SU-DHL-6 (cell line): Measurements from ENCODE around the gene MEIS1.

Source experiments
- H2AFZ ChIP-seq: fragments of 200-600 bp; sonication (generic); 2 replicates; pipeline ENCODE4 v1.6.1; 2014; ENCODE audit warnings: low read depth, mild to moderate bottlenecking, moderate library complexity, mixed read lengths, antibody characterized with exemption, low read length; ENCODE audit not compliant: severe bottlenecking
- H3F3A ChIP-seq: fragments of 200-600 bp; shearing (Covaris generic); 2 replicates; pipeline ENCODE4 v1.6.0; 2016; ENCODE audit warnings: antibody characterized with exemption, mild to moderate bottlenecking; ENCODE audit not compliant: insufficient read depth
- H3K27ac ChIP-seq: fragments of 200-600 bp; sonication (generic); 2 replicates; pipeline ENCODE4 v1.5.1; 2016; ENCODE audit warnings: low read depth, mild to moderate bottlenecking, low read length, moderate library complexity, mixed read lengths
- H3K27me3 ChIP-seq: fragments of 200-600 bp; sonication (generic), shearing (Covaris generic); 2 replicates; pipeline ENCODE4 v1.6.0; 2014; ENCODE audit warnings: mild to moderate bottlenecking, low read length
- H3K36me3 ChIP-seq: fragments of 200-600 bp; sonication (generic); 2 replicates; pipeline ENCODE4 v1.6.1; 2014; ENCODE audit warnings: mild to moderate bottlenecking, low read length, mixed read lengths
- H3K4me2 ChIP-seq: fragments of 300-600, 200-600 bp; shearing (Covaris generic), sonication (generic); 2 replicates; pipeline ENCODE4 v1.6.0; 2014; ENCODE audit warnings: low read length, low read depth, mild to moderate bottlenecking; ENCODE audit not compliant: poor library complexity, severe bottlenecking
- H3K4me3 ChIP-seq: fragments of 200-600 bp; sonication (generic); 2 replicates; pipeline ENCODE4 v1.5.1; 2014; ENCODE audit warnings: antibody characterized with exemption, low read length, mild to moderate bottlenecking, mixed read lengths; ENCODE audit not compliant: insufficient read depth, poor library complexity, severe bottlenecking
- H3K79me2 ChIP-seq: fragments of 200-600 bp; sonication (generic); 2 replicates; pipeline ENCODE4 v1.6.1; 2014; ENCODE audit warnings: mild to moderate bottlenecking, low read length, moderate library complexity; ENCODE audit not compliant: insufficient read depth
- H3K9ac ChIP-seq: fragments of 200-600 bp; sonication (generic); 2 replicates; pipeline ENCODE4 v1.7.0; 2014; ENCODE audit warnings: mild to moderate bottlenecking, low read length
- H3K9me2 ChIP-seq: fragments of 200-600 bp; sonication (generic); replicated peaks from 2 replicates; pipeline ENCODE4 v1.6.1; 2014; ENCODE audit warnings: low read length; ENCODE audit not compliant: insufficient read depth
- H3K9me3 ChIP-seq: fragments of 200-600 bp; sonication (generic); 2 replicates; pipeline ENCODE4 v1.6.1; 2014; ENCODE audit warnings: low read length, mixed read lengths; ENCODE audit not compliant: insufficient read depth
- H4K20me1 ChIP-seq: fragments of 200-600 bp; sonication (generic); 2 replicates; pipeline ENCODE4 v1.6.1; 2014; ENCODE audit warnings: low read depth, mild to moderate bottlenecking, antibody characterized with exemption, low read length, moderate library complexity, mixed read lengths
- EZH2phosphoT487 ChIP-seq: fragments of 200-600 bp; sonication (generic), shearing (Covaris generic); conservative IDR thresholded peaks from 2 replicates; pipeline ENCODE4 v1.6.1; 2018; ENCODE audit warnings: mild to moderate bottlenecking, antibody characterized with exemption, low read length, moderate library complexity, mixed read lengths
- TF ChIP-seq, protein P1 (sequence below): fragments of 200-600 bp; sonication (generic); IDR thresholded peaks from one replicate; pipeline ENCODE4 v1.5.1; 2017; ENCODE audit warnings: antibody characterized with exemption, mild to moderate bottlenecking, low read length, moderate library complexity; ENCODE audit not compliant: insufficient read depth, poor library complexity, severe bottlenecking

The MEIS1 gene

DNA sequence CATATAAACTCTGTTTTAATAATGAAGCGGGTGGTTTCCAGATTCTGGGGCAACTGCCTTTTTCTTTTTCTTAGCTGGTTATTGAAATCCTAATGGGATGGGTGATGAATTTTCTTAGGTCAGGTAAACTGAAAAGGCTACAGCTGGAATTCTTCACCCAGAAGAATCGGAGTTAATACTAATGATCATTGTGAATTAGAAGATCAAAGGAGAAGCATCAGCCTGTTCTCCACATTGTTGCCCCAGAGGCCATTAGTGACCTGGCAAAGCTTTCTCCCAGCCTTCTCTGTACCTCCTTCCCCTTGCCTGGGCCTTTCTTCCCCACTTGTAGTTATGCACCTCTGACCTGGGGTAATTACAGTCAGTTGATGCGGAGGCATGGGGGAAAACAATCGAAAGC lies 82.8 kb downstream of the MEIS1 start:
- Histone ChIP-seq H3K9me2 (no peaks in the 10 kb centered on the region), H4K20me1 (no peaks in the 10 kb centered on the region), H3K27me3 (no peaks in the 10 kb centered on the region), H3K4me3 (no peak overlapping the region), H3K79me2 (no peaks in the 10 kb centered on the region), H3K9me3 (no peaks in the 10 kb centered on the region), H3K4me2 (no peak overlapping the region), H2AFZ (no peak overlapping the region), H3K9ac (no peak overlapping the region), H3F3A (no peaks in the 10 kb centered on the region), H3K27ac (no peak overlapping the region), H3K36me3 (no peaks in the 10 kb centered on the region)
- no peak for TF ChIP-seq EZH2phosphoT487
- TF ChIP-seq, protein P1, sequence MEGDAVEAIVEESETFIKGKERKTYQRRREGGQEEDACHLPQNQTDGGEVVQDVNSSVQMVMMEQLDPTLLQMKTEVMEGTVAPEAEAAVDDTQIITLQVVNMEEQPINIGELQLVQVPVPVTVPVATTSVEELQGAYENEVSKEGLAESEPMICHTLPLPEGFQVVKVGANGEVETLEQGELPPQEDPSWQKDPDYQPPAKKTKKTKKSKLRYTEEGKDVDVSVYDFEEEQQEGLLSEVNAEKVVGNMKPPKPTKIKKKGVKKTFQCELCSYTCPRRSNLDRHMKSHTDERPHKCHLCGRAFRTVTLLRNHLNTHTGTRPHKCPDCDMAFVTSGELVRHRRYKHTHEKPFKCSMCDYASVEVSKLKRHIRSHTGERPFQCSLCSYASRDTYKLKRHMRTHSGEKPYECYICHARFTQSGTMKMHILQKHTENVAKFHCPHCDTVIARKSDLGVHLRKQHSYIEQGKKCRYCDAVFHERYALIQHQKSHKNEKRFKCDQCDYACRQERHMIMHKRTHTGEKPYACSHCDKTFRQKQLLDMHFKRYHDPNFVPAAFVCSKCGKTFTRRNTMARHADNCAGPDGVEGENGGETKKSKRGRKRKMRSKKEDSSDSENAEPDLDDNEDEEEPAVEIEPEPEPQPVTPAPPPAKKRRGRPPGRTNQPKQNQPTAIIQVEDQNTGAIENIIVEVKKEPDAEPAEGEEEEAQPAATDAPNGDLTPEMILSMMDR: no peak

DNA sequence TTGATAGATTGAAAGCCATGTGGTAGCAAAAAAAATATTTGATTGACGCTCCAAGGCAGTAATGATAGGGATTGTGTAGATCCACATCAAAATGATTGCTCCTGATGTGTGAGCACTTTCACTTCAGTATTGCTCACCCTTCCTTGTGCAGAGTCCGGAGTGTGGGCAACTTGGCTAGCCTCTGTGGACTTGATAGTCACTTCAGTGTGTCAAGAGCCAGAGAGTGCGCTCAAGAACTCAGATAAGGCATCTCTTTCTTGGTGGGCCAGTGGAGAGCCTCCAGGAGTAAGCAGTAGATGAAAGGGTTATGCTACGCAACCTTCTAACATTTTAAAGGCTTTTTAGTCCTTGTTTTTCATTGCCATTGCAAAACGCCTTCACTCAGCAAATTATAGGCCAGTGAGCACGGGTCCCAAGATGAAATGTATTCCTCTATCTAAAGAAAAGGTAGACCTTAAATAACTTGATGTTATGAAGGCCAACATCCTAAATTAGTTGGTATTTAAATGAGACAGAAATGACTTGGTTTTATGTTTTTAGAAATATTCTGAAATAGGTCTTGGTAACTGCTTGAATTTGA lies 84.4 kb downstream of the MEIS1 start:
- Histone ChIP-seq H3K9me2 (no peaks in the 10 kb centered on the region), H3K4me2 (no peak overlapping the region), H4K20me1 (no peaks in the 10 kb centered on the region), H3F3A (no peaks in the 10 kb centered on the region), H3K4me3 (no peak overlapping the region), H3K27me3 (no peaks in the 10 kb centered on the region), H3K27ac (no peak overlapping the region), H3K9me3 (no peaks in the 10 kb centered on the region), H3K36me3 (no peaks in the 10 kb centered on the region), H3K79me2 (no peaks in the 10 kb centered on the region), H2AFZ (no peak overlapping the region), H3K9ac (no peak overlapping the region)
- no peak for TF ChIP-seq EZH2phosphoT487
- TF ChIP-seq, protein P1: no peak

- no peak overlapping the region for H3K27ac ChIP-seq
- no peaks in the 10 kb centered on the region for H3K9me2 ChIP-seq
- no peaks in the 10 kb centered on the region for H3K27me3 ChIP-seq
- no peaks in the 10 kb centered on the region for H3F3A ChIP-seq
- no peak overlapping the region for H2AFZ ChIP-seq
- no peak overlapping the region for H3K4me3 ChIP-seq
- H3K9me3 ChIP-seq: no peaks in the 10 kb centered on the region
- H4K20me1 ChIP-seq: no peaks in the 10 kb centered on the region
- TF ChIP-seq EZH2phosphoT487: no peak
- TF ChIP-seq, protein P1: no peak
- no peaks in the 10 kb centered on the region for H3K36me3 ChIP-seq
- no peaks in the 10 kb centered on the region for H3K79me2 ChIP-seq
- no peak overlapping the region for H3K9ac ChIP-seq
- H3K4me2 ChIP-seq: no peak overlapping the region
These were observed 86.5 kb downstream of the MEIS1 start for GRCh38 chr2:66521291-66521922.
